ENCODE measurements around the gene ZNF536. TPM values are rescaled to one million over a fixed set of nuclear protein-coding genes. Genes with fewer than 3 reads are reported as not detected.
A peak's percentile ranks its signal among the peaks of the same experiment; 100 is the strongest.

The ZNF536 gene
- total and polyA plus RNA-seq, 8 donors, result 0.44 to 13.4 (median 1.1) TPM; not detected in 1

DNA sequence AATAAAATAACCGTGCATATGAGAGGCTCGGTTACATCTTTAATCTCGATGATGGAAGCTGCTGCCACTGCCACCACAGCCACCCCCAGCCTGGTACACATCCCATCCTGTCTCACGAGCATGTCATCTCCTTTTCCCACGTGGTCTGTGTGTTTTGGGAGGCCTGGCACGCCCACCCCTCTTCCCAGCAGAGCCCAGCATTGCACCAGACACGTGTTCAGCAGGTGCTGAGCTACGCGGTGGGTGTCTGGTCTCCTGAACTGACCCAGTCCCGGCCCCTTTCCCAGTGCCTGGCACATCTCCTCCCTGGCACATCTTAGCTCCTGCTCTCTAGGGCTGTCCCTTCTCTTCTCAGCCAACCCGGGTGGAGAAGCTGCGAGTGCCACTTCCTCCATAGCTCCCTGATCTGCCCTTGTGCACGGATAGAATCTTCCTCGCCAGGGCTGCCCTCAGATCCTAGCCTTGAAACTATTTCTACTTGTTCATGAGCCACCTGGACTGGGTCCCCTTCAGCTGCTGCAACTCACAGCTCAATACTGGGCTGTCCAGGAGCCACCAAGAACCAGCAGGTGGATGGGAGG lies 36.8 kb upstream of the ZNF536 start:
- Histone ChIP-seq H3K4me3 (no peak overlapping the region), H3K9me3 (no peaks in the 10 kb centered on the region), H3K4me1 (peaks cover 0 to 3% (median 0%) of the 10 kb centered on the region in 4 donors), H3K27me3 (peaks cover 0 to 12% (median 0%) of the 10 kb centered on the region in 3 donors), H3K27ac (no peak overlapping the region), H3K36me3 (no peaks in the 10 kb centered on the region)
- intact Hi-C loops (cut with DNase I; ENCODE audit: low total_unique reads), result no loop called here
- DNase-seq, result peak in 1 of 2 donors; percentile 7
- TF ChIP-seq EP300 (IDR thresholded peaks at IDR 0.05), result no peak
- TF ChIP-seq CTCF (IDR thresholded peaks at IDR 0.05), result no peak
- no peak for TF ChIP-seq POLR2AphosphoS5 (IDR thresholded peaks at IDR 0.05)
- no peak for TF ChIP-seq POLR2A (IDR thresholded peaks at IDR 0.05)
- 74 to 84% (median 78%) methylated on average over 14 of the region's 14 CpGs for WGBS, 5 donors

DNA sequence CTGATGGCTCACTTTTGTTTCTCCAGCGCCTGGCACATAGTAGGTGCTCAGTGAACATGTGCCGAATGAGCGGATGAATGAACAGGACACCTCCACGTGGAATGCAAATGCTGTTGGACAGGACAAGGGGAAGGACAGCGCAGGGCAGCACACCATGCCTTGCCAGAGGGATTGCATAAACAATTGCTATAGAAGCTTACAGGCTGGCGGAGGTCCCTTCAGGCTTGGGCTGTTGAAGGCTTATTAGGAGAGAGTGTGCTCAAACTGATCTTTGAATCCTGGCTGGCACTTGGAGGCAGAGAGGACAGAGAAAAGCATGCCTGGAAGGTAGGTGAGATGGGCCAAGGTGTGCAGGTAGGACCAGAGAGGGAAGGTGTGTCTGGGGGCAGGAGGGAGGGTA lies 35.9 kb upstream of the ZNF536 start:
- intact Hi-C loops (cut with DNase I; ENCODE audit: low total_unique reads), result no loop called here
- DNase-seq, result peak in 1 of 2 donors; percentile 11
- 70 to 86% (median 72%) methylated on average over 6 of the region's 6 CpGs for WGBS, 5 donors
- H3K27me3 ChIP-seq, result peaks cover 0 to 12% (median 0%) of the 10 kb centered on the region in 3 donors
- no peaks in the 10 kb centered on the region for H3K9me3 ChIP-seq
- TF ChIP-seq POLR2A (IDR thresholded peaks at IDR 0.05) (no peak), POLR2AphosphoS5 (IDR thresholded peaks at IDR 0.05) (no peak), EP300 (IDR thresholded peaks at IDR 0.05) (no peak), CTCF (IDR thresholded peaks at IDR 0.05) (no peak)
- H3K36me3 ChIP-seq, result no peaks in the 10 kb centered on the region
- peaks cover 0 to 3% (median 0%) of the 10 kb centered on the region in 4 donors for H3K4me1 ChIP-seq
- no peak overlapping the region for H3K27ac ChIP-seq
- no peak overlapping the region for H3K4me3 ChIP-seq

DNA sequence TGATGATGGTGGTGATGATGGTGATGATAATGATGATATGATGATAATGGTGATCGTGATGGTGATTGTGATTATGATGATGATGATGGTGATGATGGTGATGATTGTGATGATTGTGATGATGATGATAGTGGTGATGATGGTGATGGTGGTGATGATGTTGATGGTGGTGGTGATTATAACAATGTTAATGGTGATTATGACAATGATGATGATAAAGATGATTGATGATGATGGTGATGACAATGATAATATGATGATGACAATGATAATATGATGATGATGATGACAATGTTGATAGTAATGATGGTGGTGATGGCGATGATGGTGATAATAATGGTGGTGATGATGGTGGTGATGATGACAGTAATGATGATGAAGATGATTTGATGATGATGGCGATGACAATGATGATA lies 34.1 kb upstream of the ZNF536 start:
- Histone ChIP-seq H3K27ac (no peak overlapping the region), H3K4me1 (peaks cover 0 to 3% (median 0%) of the 10 kb centered on the region in 4 donors), H3K36me3 (no peaks in the 10 kb centered on the region), H3K9me3 (no peaks in the 10 kb centered on the region), H3K4me3 (no peak overlapping the region), H3K27me3 (peaks cover 0 to 12% (median 0%) of the 10 kb centered on the region in 3 donors)
- intact Hi-C loops (cut with DNase I; ENCODE audit: low total_unique reads), result no loop called here
- DNase-seq, result no peak
- 89 to 98% (median 94%) methylated on average over 3 of the region's 3 CpGs for WGBS, 5 donors
- TF ChIP-seq CTCF (IDR thresholded peaks at IDR 0.05), result no peak
- no peak for TF ChIP-seq POLR2AphosphoS5 (IDR thresholded peaks at IDR 0.05)
- no peak for TF ChIP-seq EP300 (IDR thresholded peaks at IDR 0.05)
- TF ChIP-seq POLR2A (IDR thresholded peaks at IDR 0.05), result no peak

DNA sequence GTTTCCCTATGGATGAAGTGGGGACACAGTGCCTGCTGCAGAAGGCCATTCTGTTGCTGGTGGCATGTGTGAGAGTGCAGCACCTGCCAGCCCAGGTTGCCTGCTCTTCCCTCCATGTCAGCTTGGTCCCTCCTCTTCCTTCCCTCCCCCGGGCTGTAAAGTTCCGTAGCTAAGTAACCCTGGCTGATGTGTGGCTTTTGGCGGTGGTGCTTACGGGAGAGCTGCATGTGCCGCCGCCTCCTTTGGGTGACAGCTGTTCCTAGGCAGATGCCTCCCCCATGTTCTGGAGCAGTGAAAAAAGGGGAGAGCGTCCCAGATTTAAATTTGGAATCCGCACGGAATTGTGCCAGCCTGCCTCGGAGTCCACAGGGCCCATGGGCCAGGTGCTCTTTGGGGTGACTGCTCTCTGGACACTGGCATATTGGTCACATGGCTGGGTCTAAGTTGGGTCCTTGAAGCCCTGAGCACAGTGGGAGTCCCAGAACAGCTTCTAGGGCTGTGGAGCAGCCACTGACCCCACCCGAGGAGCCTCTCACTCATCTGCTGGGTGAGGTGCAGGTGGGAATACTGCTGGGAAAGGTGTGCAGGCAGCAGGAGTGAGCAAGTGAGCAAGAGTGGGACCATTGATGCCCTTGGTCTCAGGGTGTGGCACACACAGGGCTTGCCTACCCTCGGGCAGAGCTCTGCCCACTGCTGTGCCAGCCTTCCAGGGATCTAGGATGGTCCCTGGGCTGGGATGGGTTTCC lies 33.1 kb upstream of the ZNF536 start:
- Histone ChIP-seq H3K4me3 (no peak overlapping the region), H3K27ac (no peak overlapping the region), H3K27me3 (peaks cover 0 to 12% (median 0%) of the 10 kb centered on the region in 3 donors), H3K36me3 (no peaks in the 10 kb centered on the region), H3K9me3 (no peaks in the 10 kb centered on the region), H3K4me1 (peaks cover 0 to 3% (median 0%) of the 10 kb centered on the region in 4 donors)
- DNase-seq, result peak in 1 of 2 donors; percentile 13
- 73 to 90% (median 87%) methylated on average over 6 to 12 of the region's 12 CpGs for WGBS, 5 donors
- TF ChIP-seq CTCF (IDR thresholded peaks at IDR 0.05) (no peak), POLR2AphosphoS5 (IDR thresholded peaks at IDR 0.05) (no peak), EP300 (IDR thresholded peaks at IDR 0.05) (no peak), POLR2A (IDR thresholded peaks at IDR 0.05) (no peak)
- intact Hi-C loops (cut with DNase I; ENCODE audit: low total_unique reads), result no loop called here
